H9 (cell line): ENCODE results near the gene RGS9. TPM values are rescaled to one million over a fixed set of nuclear protein-coding genes. Genes with fewer than 3 reads are reported as not detected.

Experiments
- DNase-seq: peaks from one replicate; pipeline ENCODE4 v3.0.0-alpha.2; 2017
- H2AFZ ChIP-seq: one replicate; pipeline ENCODE4 v1.6.1; 2013; ENCODE audit warnings: mild to moderate bottlenecking, low read length, control low read depth, moderate library complexity
- H2AK5ac ChIP-seq: 2 replicates; pipeline ENCODE4 v1.6.1; 2013; ENCODE audit warnings: low read length, control low read depth, mixed read lengths; ENCODE audit not compliant: insufficient read length
- H2BK120ac ChIP-seq: one replicate; pipeline ENCODE4 v1.6.1; 2013; ENCODE audit warnings: low read depth, mild to moderate bottlenecking, low read length, control low read depth, inconsistent platforms; ENCODE audit not compliant: poor library complexity, severe bottlenecking
- H2BK12ac ChIP-seq: 2 replicates; pipeline ENCODE4 v1.6.1; 2013; ENCODE audit warnings: low read length, control low read depth, mixed read lengths, low read depth; ENCODE audit not compliant: insufficient read length
- H2BK15ac ChIP-seq: 2 replicates; pipeline ENCODE4 v1.6.1; 2013; ENCODE audit warnings: low read depth, low read length, control low read depth
- H2BK20ac ChIP-seq: one replicate; pipeline ENCODE4 v1.6.1; 2013; ENCODE audit warnings: low read depth, mild to moderate bottlenecking, low read length, control low read depth, inconsistent platforms; ENCODE audit not compliant: poor library complexity, severe bottlenecking
- H2BK5ac ChIP-seq: 2 replicates; pipeline ENCODE4 v1.6.1; 2013; ENCODE audit warnings: low read length, control low read depth, mixed read lengths; ENCODE audit not compliant: insufficient read length
- H3K14ac ChIP-seq: 2 replicates; pipeline ENCODE4 v1.6.1; 2013; ENCODE audit warnings: low read length, control low read depth; ENCODE audit not compliant: insufficient read depth
- H3K18ac ChIP-seq: 2 replicates; pipeline ENCODE4 v1.6.1; 2013; ENCODE audit warnings: low read depth, mild to moderate bottlenecking, mixed read lengths, low read length, control low read depth; ENCODE audit not compliant: insufficient read length
- H3K23ac ChIP-seq: 2 replicates; pipeline ENCODE4 v1.6.1; 2013; ENCODE audit warnings: low read length, control low read depth, mixed read lengths, low read depth; ENCODE audit not compliant: insufficient read length
- H3K23me2 ChIP-seq: 2 replicates; pipeline ENCODE4 v1.6.1; 2013; ENCODE audit warnings: low read depth, mild to moderate bottlenecking, mixed read lengths, low read length, control low read depth; ENCODE audit not compliant: insufficient read length, poor library complexity, severe bottlenecking
- H3K27ac ChIP-seq: 2 replicates; pipeline ENCODE4 v1.5.1; 2013; ENCODE audit warnings: low read length, control low read depth, mixed read lengths, low read depth; ENCODE audit not compliant: insufficient read length
- H3K27me3 ChIP-seq: 2 replicates; pipeline ENCODE4 v1.6.1; 2013; ENCODE audit warnings: low read length, control low read depth, inconsistent platforms; ENCODE audit not compliant: insufficient read depth
- H3K4ac ChIP-seq: 2 replicates; pipeline ENCODE4 v1.6.1; 2013; ENCODE audit warnings: low read depth, mild to moderate bottlenecking, control low read depth, inconsistent platforms, low read length, moderate library complexity
- H3K4me1 ChIP-seq: 2 replicates; pipeline ENCODE4 v1.6.1; 2013; ENCODE audit warnings: low read length, control low read depth, inconsistent platforms; ENCODE audit not compliant: insufficient read depth
- H3K4me2 ChIP-seq: 2 replicates; pipeline ENCODE4 v1.6.1; 2013; ENCODE audit warnings: low read length, control low read depth, mixed read lengths; ENCODE audit not compliant: insufficient read length, insufficient read depth
- H3K56ac ChIP-seq: 2 replicates; pipeline ENCODE4 v1.6.1; 2013; ENCODE audit warnings: low read depth, mild to moderate bottlenecking, mixed read lengths, low read length, control low read depth; ENCODE audit not compliant: insufficient read length
- H3K79me1 ChIP-seq: 2 replicates; pipeline ENCODE4 v1.6.1; 2013; ENCODE audit warnings: low read depth, mild to moderate bottlenecking, moderate library complexity, low read length, control low read depth, inconsistent platforms; ENCODE audit not compliant: insufficient read depth, poor library complexity, severe bottlenecking
- H3K79me2 ChIP-seq: 2 replicates; pipeline ENCODE4 v1.6.1; 2013; ENCODE audit warnings: low read length, control low read depth, inconsistent platforms; ENCODE audit not compliant: insufficient read depth
- H3K9ac ChIP-seq: 2 replicates; pipeline ENCODE4 v1.6.1; 2013; ENCODE audit warnings: low read length, control low read depth, mixed read lengths; ENCODE audit not compliant: insufficient read length; ENCODE audit errors: extremely low read depth
- H3K9me3 ChIP-seq: one replicate; pipeline ENCODE4 v1.6.1; 2013; ENCODE audit warnings: low read depth, low read length, inconsistent platforms; ENCODE audit not compliant: control insufficient read depth
- H3T11ph ChIP-seq: one replicate; pipeline ENCODE4 v1.6.1; 2013; ENCODE audit warnings: mild to moderate bottlenecking, low read length, control low read depth, inconsistent platforms
- H4K20me1 ChIP-seq: one replicate; pipeline ENCODE4 v1.6.1; 2013; ENCODE audit not compliant: control insufficient read depth, insufficient read length, insufficient read depth
- H4K5ac ChIP-seq: 2 replicates; pipeline ENCODE4 v1.6.1; 2013; ENCODE audit warnings: low read depth, mild to moderate bottlenecking, mixed read lengths, low read length, control low read depth; ENCODE audit not compliant: insufficient read length
- H4K8ac ChIP-seq: replicated peaks from 2 replicates; pipeline ENCODE4 v1.6.1; 2013; ENCODE audit warnings: low read length, control low read depth, mixed read lengths, low read depth; ENCODE audit not compliant: insufficient read length
- H4K91ac ChIP-seq: 2 replicates; pipeline ENCODE4 v1.6.1; 2013; ENCODE audit warnings: low read depth, mild to moderate bottlenecking, moderate library complexity, mixed read lengths, low read length, control low read depth; ENCODE audit not compliant: insufficient read length
- H3K27ac Mint-ChIP-seq, 3 experiments: 2 replicates in 2 of 3; 3 replicates in 1 of 3; pipeline ENCODE4 v1.8.0; 2020 to 2021; ENCODE audit warnings: mixed read lengths in 3 of 3, mild to moderate bottlenecking in 1 of 3, moderate library complexity in 1 of 3
- H3K27me3 Mint-ChIP-seq: 2 replicates; pipeline ENCODE4 v1.8.0; 2021; ENCODE audit warnings: low read depth, mild to moderate bottlenecking, moderate library complexity, mixed read lengths
- H3K36me3 Mint-ChIP-seq, 3 experiments: 2 replicates in 2 of 3; 3 replicates in 1 of 3; pipeline ENCODE4 v1.8.0; 2020 to 2021; ENCODE audit warnings: low read depth in 3 of 3, mixed read lengths in 3 of 3; ENCODE audit not compliant: insufficient read depth in 1 of 3
- H3K4me1 Mint-ChIP-seq, 2 experiments: 2 replicates each; pipeline ENCODE4 v1.8.0; 2020; ENCODE audit warnings: mixed read lengths in 2 of 2
- H3K4me3 Mint-ChIP-seq, 2 experiments: 2 replicates in 1 of 2; 3 replicates in 1 of 2; pipeline ENCODE4 v1.8.0; 2020 to 2021; ENCODE audit warnings: mild to moderate bottlenecking in 2 of 2, mixed read lengths in 2 of 2, moderate library complexity in 1 of 2
- H3K9me3 Mint-ChIP-seq, 2 experiments: 2 replicates in 1 of 2; 3 replicates in 1 of 2; pipeline ENCODE4 v1.8.0; 2020; ENCODE audit warnings: mild to moderate bottlenecking in 2 of 2, mixed read lengths in 2 of 2, moderate library complexity in 1 of 2
- WGBS: extraction: QIAGEN DNeasy Blood & Tissue Kit; methylation state at CpG from one replicate; pipeline ENCODE4 v1.1.7; 2013; ENCODE audit warnings: missing lambda C conversion rate, low lambda C conversion rate, mixed read lengths; ENCODE audit not compliant: insufficient read length; ENCODE audit errors: extremely low coverage; 5-methylcytosine and 5-hydroxymethylcytosine counted together
- total RNA-seq: library from RNA; stranded (reverse); gene quantifications from 2 replicates; pipeline ENCODE4 v1.2.1, GENCODE V29; 2021
- TF ChIP-seq, protein P1 (sequence below): fragments of 200-600 bp; sonication (generic); conservative IDR thresholded peaks from 3 replicates; pipeline ENCODE4 v1.8.0; 2021; ENCODE audit warnings: antibody characterized with exemption, mild to moderate bottlenecking

RGS9 gene
- total RNA-seq, 1 experiment from 2014 or later: 12.0 TPM

DNA sequence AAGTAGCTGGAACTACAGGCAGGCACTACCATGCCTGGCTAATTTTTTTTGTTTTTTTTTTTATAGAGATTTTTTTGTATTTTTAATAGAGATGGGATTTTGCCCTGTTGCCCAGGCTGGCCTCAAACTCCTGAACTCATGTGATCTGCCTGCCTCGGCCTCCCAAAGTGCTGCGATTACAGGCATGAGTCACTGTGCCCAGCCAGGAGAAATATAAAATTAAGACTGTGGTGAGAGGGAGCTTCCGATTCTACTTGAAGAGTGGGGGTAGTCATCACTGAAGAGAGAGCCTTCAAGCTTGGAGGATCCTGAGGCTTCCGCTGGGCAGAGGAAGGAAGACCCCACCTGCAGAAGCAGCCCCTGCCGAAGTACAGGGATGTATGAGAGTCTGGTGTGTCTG, 34.4 kb upstream of the RGS9 start:
- no peak for DNase-seq
- Histone ChIP-seq H3K23ac (no peak overlapping the region), H3K9ac (no peak overlapping the region), H3K79me2 (no peaks in the 10 kb centered on the region), H2BK20ac (no peak overlapping the region), H3K18ac (no peak overlapping the region), H3K79me1 (no peaks in the 10 kb centered on the region), H3K27me3 (no peaks in the 10 kb centered on the region), H3K14ac (no peak overlapping the region), H2BK12ac (no peak overlapping the region), H2AFZ (no peak overlapping the region), H4K91ac (no peak overlapping the region), H2AK5ac (no peak overlapping the region), H2BK5ac (no peak overlapping the region), H3K56ac (no peak overlapping the region), H3K9me3 (no peaks in the 10 kb centered on the region), H4K5ac (no peak overlapping the region), H4K20me1 (no peaks in the 10 kb centered on the region), H2BK120ac (no peak overlapping the region), H3T11ph (no peak overlapping the region), H4K8ac (no peak overlapping the region), H3K23me2 (peaks cover 9% of the 10 kb centered on the region), H3K4me2 (no peak overlapping the region), H2BK15ac (no peak overlapping the region), H3K4me1 (no peaks in the 10 kb centered on the region; the same call in 1 of the 2 replicates), H3K4ac (no peak overlapping the region), H3K27ac (no peak overlapping the region)
- H3K27me3 Mint-ChIP-seq: no peaks in the 10 kb centered on the region; the same call in 1 of the 2 replicates
- no CpG with 5 or more reads among the region's 5 CpGs for WGBS
- no peak overlapping the region for H3K27ac Mint-ChIP-seq
- TF ChIP-seq, protein P1, sequence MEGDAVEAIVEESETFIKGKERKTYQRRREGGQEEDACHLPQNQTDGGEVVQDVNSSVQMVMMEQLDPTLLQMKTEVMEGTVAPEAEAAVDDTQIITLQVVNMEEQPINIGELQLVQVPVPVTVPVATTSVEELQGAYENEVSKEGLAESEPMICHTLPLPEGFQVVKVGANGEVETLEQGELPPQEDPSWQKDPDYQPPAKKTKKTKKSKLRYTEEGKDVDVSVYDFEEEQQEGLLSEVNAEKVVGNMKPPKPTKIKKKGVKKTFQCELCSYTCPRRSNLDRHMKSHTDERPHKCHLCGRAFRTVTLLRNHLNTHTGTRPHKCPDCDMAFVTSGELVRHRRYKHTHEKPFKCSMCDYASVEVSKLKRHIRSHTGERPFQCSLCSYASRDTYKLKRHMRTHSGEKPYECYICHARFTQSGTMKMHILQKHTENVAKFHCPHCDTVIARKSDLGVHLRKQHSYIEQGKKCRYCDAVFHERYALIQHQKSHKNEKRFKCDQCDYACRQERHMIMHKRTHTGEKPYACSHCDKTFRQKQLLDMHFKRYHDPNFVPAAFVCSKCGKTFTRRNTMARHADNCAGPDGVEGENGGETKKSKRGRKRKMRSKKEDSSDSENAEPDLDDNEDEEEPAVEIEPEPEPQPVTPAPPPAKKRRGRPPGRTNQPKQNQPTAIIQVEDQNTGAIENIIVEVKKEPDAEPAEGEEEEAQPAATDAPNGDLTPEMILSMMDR: no peak
- peaks cover 10 to 13% of the 10 kb centered on the region in 2 experiments for H3K4me1 Mint-ChIP-seq
- H3K36me3 Mint-ChIP-seq: peaks cover 0 to 5% (median 0%) of the 10 kb centered on the region in 3 experiments; a peak in 2 of 7 replicates
- no peaks in the 10 kb centered on the region for H3K9me3 Mint-ChIP-seq
- H3K4me3 Mint-ChIP-seq: no peak overlapping the region
